ENCODE measurements around the gene FGD4.

GRCh38 chr12:32574585-32574984 is 175.2 kb downstream of the FGD4 start:
- TF ChIP-seq CTCF (IDR thresholded peaks at IDR 0.05; ENCODE audit: extremely low read depth in 1 of 2, insufficient read depth in 1 of 2, low read depth in 1 of 2, low read length in 2 of 2) (no peak), MAX (IDR thresholded peaks at IDR 0.05; ENCODE audit: insufficient read depth, insufficient read length) (no peak), POLR2A (IDR thresholded peaks at IDR 0.05; ENCODE audit: low read depth, low read length) (no peak), EZH2 (IDR thresholded peaks at IDR 0.05; ENCODE audit: borderline replicate concordance, low read depth, low read length, severe bottlenecking) (no peak), FOS (IDR thresholded peaks at IDR 0.05; ENCODE audit: borderline replicate concordance, insufficient read depth, low read length) (no peak), JUN (IDR thresholded peaks at IDR 0.05; ENCODE audit: borderline replicate concordance, insufficient read depth, insufficient read length, low read depth) (no peak), POLR2AphosphoS5 (IDR thresholded peaks at IDR 0.05; ENCODE audit: insufficient read depth, low read depth, low read length) (no peak), MYC (IDR thresholded peaks at IDR 0.05; ENCODE audit: low read depth, low read length) (no peak)

Measured in endothelial cell of umbilical vein (primary cell).